H9 (cell line): Measurements from ENCODE around the gene SOCS4. TPM values are rescaled to one million over a fixed set of nuclear protein-coding genes. Genes with fewer than 3 reads are reported as not detected.

ENCODE experiments used
- DNase-seq: peaks from one replicate; pipeline ENCODE4 v3.0.0-alpha.2; 2017
- H2AFZ ChIP-seq: one replicate; pipeline ENCODE4 v1.6.1; 2013; ENCODE audit warnings: mild to moderate bottlenecking, low read length, control low read depth, moderate library complexity
- H2AK5ac ChIP-seq: 2 replicates; pipeline ENCODE4 v1.6.1; 2013; ENCODE audit warnings: low read length, control low read depth, mixed read lengths; ENCODE audit not compliant: insufficient read length
- H2BK120ac ChIP-seq: one replicate; pipeline ENCODE4 v1.6.1; 2013; ENCODE audit warnings: low read depth, mild to moderate bottlenecking, low read length, control low read depth, inconsistent platforms; ENCODE audit not compliant: poor library complexity, severe bottlenecking
- H2BK12ac ChIP-seq: 2 replicates; pipeline ENCODE4 v1.6.1; 2013; ENCODE audit warnings: low read length, control low read depth, mixed read lengths, low read depth; ENCODE audit not compliant: insufficient read length
- H2BK15ac ChIP-seq: 2 replicates; pipeline ENCODE4 v1.6.1; 2013; ENCODE audit warnings: low read depth, low read length, control low read depth
- H2BK20ac ChIP-seq: one replicate; pipeline ENCODE4 v1.6.1; 2013; ENCODE audit warnings: low read depth, mild to moderate bottlenecking, low read length, control low read depth, inconsistent platforms; ENCODE audit not compliant: poor library complexity, severe bottlenecking
- H2BK5ac ChIP-seq: 2 replicates; pipeline ENCODE4 v1.6.1; 2013; ENCODE audit warnings: low read length, control low read depth, mixed read lengths; ENCODE audit not compliant: insufficient read length
- H3K14ac ChIP-seq: 2 replicates; pipeline ENCODE4 v1.6.1; 2013; ENCODE audit warnings: low read length, control low read depth; ENCODE audit not compliant: insufficient read depth
- H3K18ac ChIP-seq: 2 replicates; pipeline ENCODE4 v1.6.1; 2013; ENCODE audit warnings: low read depth, mild to moderate bottlenecking, mixed read lengths, low read length, control low read depth; ENCODE audit not compliant: insufficient read length
- H3K23ac ChIP-seq: 2 replicates; pipeline ENCODE4 v1.6.1; 2013; ENCODE audit warnings: low read length, control low read depth, mixed read lengths, low read depth; ENCODE audit not compliant: insufficient read length
- H3K23me2 ChIP-seq: 2 replicates; pipeline ENCODE4 v1.6.1; 2013; ENCODE audit warnings: low read depth, mild to moderate bottlenecking, mixed read lengths, low read length, control low read depth; ENCODE audit not compliant: insufficient read length, poor library complexity, severe bottlenecking
- H3K27ac ChIP-seq: 2 replicates; pipeline ENCODE4 v1.5.1; 2013; ENCODE audit warnings: low read length, control low read depth, mixed read lengths, low read depth; ENCODE audit not compliant: insufficient read length
- H3K27me3 ChIP-seq: 2 replicates; pipeline ENCODE4 v1.6.1; 2013; ENCODE audit warnings: low read length, control low read depth, inconsistent platforms; ENCODE audit not compliant: insufficient read depth
- H3K4ac ChIP-seq: 2 replicates; pipeline ENCODE4 v1.6.1; 2013; ENCODE audit warnings: low read depth, mild to moderate bottlenecking, control low read depth, inconsistent platforms, low read length, moderate library complexity
- H3K4me1 ChIP-seq: 2 replicates; pipeline ENCODE4 v1.6.1; 2013; ENCODE audit warnings: low read length, control low read depth, inconsistent platforms; ENCODE audit not compliant: insufficient read depth
- H3K4me2 ChIP-seq: 2 replicates; pipeline ENCODE4 v1.6.1; 2013; ENCODE audit warnings: low read length, control low read depth, mixed read lengths; ENCODE audit not compliant: insufficient read length, insufficient read depth
- H3K56ac ChIP-seq: 2 replicates; pipeline ENCODE4 v1.6.1; 2013; ENCODE audit warnings: low read depth, mild to moderate bottlenecking, mixed read lengths, low read length, control low read depth; ENCODE audit not compliant: insufficient read length
- H3K79me1 ChIP-seq: 2 replicates; pipeline ENCODE4 v1.6.1; 2013; ENCODE audit warnings: low read depth, mild to moderate bottlenecking, moderate library complexity, low read length, control low read depth, inconsistent platforms; ENCODE audit not compliant: insufficient read depth, poor library complexity, severe bottlenecking
- H3K79me2 ChIP-seq: 2 replicates; pipeline ENCODE4 v1.6.1; 2013; ENCODE audit warnings: low read length, control low read depth, inconsistent platforms; ENCODE audit not compliant: insufficient read depth
- H3K9ac ChIP-seq: 2 replicates; pipeline ENCODE4 v1.6.1; 2013; ENCODE audit warnings: low read length, control low read depth, mixed read lengths; ENCODE audit not compliant: insufficient read length; ENCODE audit errors: extremely low read depth
- H3K9me3 ChIP-seq: one replicate; pipeline ENCODE4 v1.6.1; 2013; ENCODE audit warnings: low read depth, low read length, inconsistent platforms; ENCODE audit not compliant: control insufficient read depth
- H3T11ph ChIP-seq: one replicate; pipeline ENCODE4 v1.6.1; 2013; ENCODE audit warnings: mild to moderate bottlenecking, low read length, control low read depth, inconsistent platforms
- H4K20me1 ChIP-seq: one replicate; pipeline ENCODE4 v1.6.1; 2013; ENCODE audit not compliant: control insufficient read depth, insufficient read length, insufficient read depth
- H4K5ac ChIP-seq: 2 replicates; pipeline ENCODE4 v1.6.1; 2013; ENCODE audit warnings: low read depth, mild to moderate bottlenecking, mixed read lengths, low read length, control low read depth; ENCODE audit not compliant: insufficient read length
- H4K8ac ChIP-seq: replicated peaks from 2 replicates; pipeline ENCODE4 v1.6.1; 2013; ENCODE audit warnings: low read length, control low read depth, mixed read lengths, low read depth; ENCODE audit not compliant: insufficient read length
- H4K91ac ChIP-seq: 2 replicates; pipeline ENCODE4 v1.6.1; 2013; ENCODE audit warnings: low read depth, mild to moderate bottlenecking, moderate library complexity, mixed read lengths, low read length, control low read depth; ENCODE audit not compliant: insufficient read length
- H3K27ac Mint-ChIP-seq, 3 experiments: 2 replicates in 2 of 3; 3 replicates in 1 of 3; pipeline ENCODE4 v1.8.0; 2020 to 2021; ENCODE audit warnings: mixed read lengths in 3 of 3, mild to moderate bottlenecking in 1 of 3, moderate library complexity in 1 of 3
- H3K27me3 Mint-ChIP-seq: 2 replicates; pipeline ENCODE4 v1.8.0; 2021; ENCODE audit warnings: low read depth, mild to moderate bottlenecking, moderate library complexity, mixed read lengths
- H3K36me3 Mint-ChIP-seq, 3 experiments: 2 replicates in 2 of 3; 3 replicates in 1 of 3; pipeline ENCODE4 v1.8.0; 2020 to 2021; ENCODE audit warnings: low read depth in 3 of 3, mixed read lengths in 3 of 3; ENCODE audit not compliant: insufficient read depth in 1 of 3
- H3K4me1 Mint-ChIP-seq, 2 experiments: 2 replicates each; pipeline ENCODE4 v1.8.0; 2020; ENCODE audit warnings: mixed read lengths in 2 of 2
- H3K4me3 Mint-ChIP-seq, 2 experiments: 2 replicates in 1 of 2; 3 replicates in 1 of 2; pipeline ENCODE4 v1.8.0; 2020 to 2021; ENCODE audit warnings: mild to moderate bottlenecking in 2 of 2, mixed read lengths in 2 of 2, moderate library complexity in 1 of 2
- H3K9me3 Mint-ChIP-seq, 2 experiments: 2 replicates in 1 of 2; 3 replicates in 1 of 2; pipeline ENCODE4 v1.8.0; 2020; ENCODE audit warnings: mild to moderate bottlenecking in 2 of 2, mixed read lengths in 2 of 2, moderate library complexity in 1 of 2
- CTCF ChIP-seq: fragments of 200-600 bp; sonication (generic); conservative IDR thresholded peaks from 3 replicates; pipeline ENCODE4 v1.8.0; 2021; ENCODE audit warnings: antibody characterized with exemption, mild to moderate bottlenecking
- WGBS: extraction: QIAGEN DNeasy Blood & Tissue Kit; methylation state at CpG from one replicate; pipeline ENCODE4 v1.1.7; 2013; ENCODE audit warnings: missing lambda C conversion rate, low lambda C conversion rate, mixed read lengths; ENCODE audit not compliant: insufficient read length; ENCODE audit errors: extremely low coverage; 5-methylcytosine and 5-hydroxymethylcytosine counted together
- total RNA-seq: library from RNA; stranded (reverse); gene quantifications from 2 replicates; pipeline ENCODE4 v1.2.1, GENCODE V29; 2021

The SOCS4 gene
- total RNA-seq, 1 experiment from 2014 or later, result 38.5 TPM

- Histone ChIP-seq H2BK12ac (no peak overlapping the region), H3K4ac (no peak overlapping the region), H3K27ac (no peak overlapping the region), H3K9me3 (no peaks in the 10 kb centered on the region), H4K20me1 (no peaks in the 10 kb centered on the region), H4K5ac (no peak overlapping the region), H3K4me1 (no peaks in the 10 kb centered on the region; the same call in 1 of the 2 replicates), H3K23me2 (no peaks in the 10 kb centered on the region), H3K23ac (no peak overlapping the region), H2AK5ac (no peak overlapping the region), H3K79me2 (no peaks in the 10 kb centered on the region), H3K79me1 (no peaks in the 10 kb centered on the region), H3K56ac (no peak overlapping the region), H3K14ac (no peak overlapping the region), H3K18ac (no peak overlapping the region), H2BK20ac (no peak overlapping the region), H3K9ac (no peak overlapping the region), H2BK5ac (no peak overlapping the region), H2BK15ac (no peak overlapping the region), H3T11ph (no peak overlapping the region), H3K27me3 (no peaks in the 10 kb centered on the region), H4K91ac (no peak overlapping the region), H2AFZ (no peak overlapping the region), H4K8ac (no peak overlapping the region), H2BK120ac (no peak overlapping the region), H3K4me2 (no peak overlapping the region)
- TF ChIP-seq CTCF, result no peak
- Mint-ChIP-seq H3K27me3 (no peaks in the 10 kb centered on the region), H3K4me1 (peaks cover 12 to 13% of the 10 kb centered on the region in 2 experiments), H3K36me3 (no peaks in the 10 kb centered on the region), H3K4me3 (no peak overlapping the region), H3K27ac (no peak overlapping the region; a peak in 1 of 7 replicates), H3K9me3 (no peaks in the 10 kb centered on the region)
- DNase-seq, result no peak
- no CpG with 5 or more reads among the region's 5 CpGs for WGBS
These were observed 47.6 kb downstream of the SOCS4 start for GRCh38 chr14:55074662-55075061.
